Skin epidermis (tissue), 12 donors: ENCODE measurements around the gene HRC.
"Not testable (repeated sequence)": the region's sequence is repeated elsewhere in the genome, so short reads cannot be mapped to it uniquely, and the experiment has no call there.

Experiments
- H3K27ac ChIP-seq, 21 experiments: fragments of 200-600 bp; sonication (generic) in 11 of 21; one replicate each; pipeline ENCODE4 v1.5.0; 2020; ENCODE audit warnings: mild to moderate bottlenecking in 3 of 21, inconsistent platforms in 2 of 21, moderate library complexity in 2 of 21
- H3K4me3 ChIP-seq, 7 experiments: fragments of 200-600 bp; sonication (generic) in 2 of 7; one replicate each; pipeline ENCODE4 v1.5.0; 2020; ENCODE audit warnings: inconsistent platforms in 2 of 7, mild to moderate bottlenecking in 2 of 7, moderate library complexity in 1 of 7

HRC gene

GRCh38 chr19:49165111-49165750 is 10.0 kb upstream of the HRC start:
- Histone ChIP-seq H3K27ac (peak overlapping the region in 8 of 21 experiments; percentile 10 to 66 (median 42)), H3K4me3 (no peak overlapping the region)

- H3K27ac ChIP-seq: no peak overlapping the region
- H3K4me3 ChIP-seq: no peak overlapping the region
These were observed 6.8 kb upstream of the HRC start for GRCh38 chr19:49161987-49162386.

GRCh38 chr19:49160450-49161189 is 5.4 kb upstream of the HRC start:
- no peak overlapping the region for H3K4me3 ChIP-seq
- no peak overlapping the region for H3K27ac ChIP-seq

GRCh38 chr19:49157445-49158224 is 2.4 kb upstream of the HRC start, which contains the start of gene TRPM4:
TRPM4 (plus strand) TSS chr19:49157792; CDS start chr19:49157867, 75 bp downstream.
- Histone ChIP-seq H3K4me3 (peak within 1 kb of the TSS; percentile 48 to 88 (median 64)), H3K27ac (peak within 1 kb of the TSS; percentile 43 to 90 (median 80))

GRCh38 chr19:49155820-49156346 is 687 bp upstream of the HRC start:
- no peak overlapping the region for H3K27ac ChIP-seq
- no peak overlapping the region for H3K4me3 ChIP-seq

- no peak overlapping the region for H3K27ac ChIP-seq
These were observed 917 bp downstream of the HRC start for GRCh38 chr19:49154279-49154678.

GRCh38 chr19:49153167-49153809 is 1.9 kb downstream of the HRC start:
- no peak overlapping the region for H3K27ac ChIP-seq
- H3K4me3 ChIP-seq: no peak overlapping the region

More at GRCh38 chr19:49154279-49154678, 917 bp downstream of the HRC start:
- H3K4me3 ChIP-seq: no peak overlapping the region

- H3K4me3 ChIP-seq: no peak overlapping the region
These were observed 3.1 kb downstream of the HRC start for GRCh38 chr19:49152119-49152550.

GRCh38 chr19:49151267-49152118 is 3.7 kb downstream of the HRC start:
- H3K4me3 ChIP-seq: peak overlapping the region in 6 of 7 experiments; percentile 46 to 78 (median 55)
- H3K27ac ChIP-seq: peak overlapping the region in 6 of 21 experiments; percentile 67 to 86 (median 78)

More at GRCh38 chr19:49152119-49152550, 3.1 kb downstream of the HRC start:
- no peak overlapping the region for H3K27ac ChIP-seq

- H3K27ac ChIP-seq: peak overlapping the region in 19 of 21 experiments; percentile 24 to 86 (median 71)
- H3K4me3 ChIP-seq: peak overlapping the region; percentile 44 to 78 (median 50)
These were observed 4.3 kb downstream of the HRC start for GRCh38 chr19:49150944-49151243.

GRCh38 chr19:49150106-49150943 is 4.9 kb downstream of the HRC start:
- peak overlapping the region; percentile 44 to 78 (median 50) for H3K4me3 ChIP-seq
- peak overlapping the region; percentile 13 to 86 (median 67) for H3K27ac ChIP-seq

- peak overlapping the region; percentile 44 to 78 (median 50) for H3K4me3 ChIP-seq
- peak overlapping the region; percentile 13 to 86 (median 67) for H3K27ac ChIP-seq
These were observed 5.5 kb downstream of the HRC start for GRCh38 chr19:49149652-49150105.

GRCh38 chr19:49148784-49149651 is 6.2 kb downstream of the HRC start:
- peak overlapping the region in 18 of 21 experiments; percentile 13 to 86 (median 69) for H3K27ac ChIP-seq
- peak overlapping the region; percentile 44 to 78 (median 50) for H3K4me3 ChIP-seq

- Histone ChIP-seq H3K27ac (peak overlapping the region in 6 of 21 experiments; percentile 10 to 84 (median 34)), H3K4me3 (peak overlapping the region in 2 of 7 experiments; percentile 68 to 78)
These were observed 7.0 kb downstream of the HRC start for GRCh38 chr19:49148044-49148682.

- H3K27ac ChIP-seq, H3K4me3 ChIP-seq: not testable (repeated sequence)
These were observed 8.8 kb downstream of the HRC start for GRCh38 chr19:49146408-49146770.
